PFSK-1 (cell line): ENCODE results near the gene SLC39A9.

Experiments used
- POLR2AphosphoS5 ChIP-seq: IDR thresholded peaks from 2 replicates; pipeline ENCODE4 v1.6.1; 2012; ENCODE audit warnings: low read depth, mild to moderate bottlenecking, control low read depth, low read length, moderate library complexity
- REST ChIP-seq, 2 experiments: IDR thresholded peaks; 2 replicates each; pipeline versions ENCODE4 v1.6.1 to v1.8.0; 2011 to 2012; ENCODE audit warnings: low read depth in 2 of 2, low read length in 2 of 2, control low read depth in 1 of 2, inconsistent platforms in 1 of 2, mild to moderate bottlenecking in 1 of 2, moderate library complexity in 1 of 2; ENCODE audit not compliant: insufficient read depth in 1 of 2
- SIN3A ChIP-seq: IDR thresholded peaks from 2 replicates; pipeline ENCODE4 v1.6.1; 2012; ENCODE audit warnings: mild to moderate bottlenecking, low read length, moderate library complexity, borderline replicate concordance; ENCODE audit not compliant: insufficient read depth
- TAF1 ChIP-seq: IDR thresholded peaks from 2 replicates; pipeline ENCODE4 v1.6.1; 2012; ENCODE audit warnings: low read length, control low read depth, borderline replicate concordance; ENCODE audit not compliant: insufficient read depth

- TF ChIP-seq SIN3A (no peak), POLR2AphosphoS5 (no peak), TAF1 (no peak), REST (IDR thresholded peaks at IDR 0.05; ENCODE audit: insufficient read depth in 1 of 2, low read depth in 2 of 2, low read length in 2 of 2) (no peak)
Observed at GRCh38 chr14:69404883-69405282, 6.4 kb downstream of the SLC39A9 start.
